Measurements from ENCODE around the gene ALK.

GRCh38 chr2:29481313-29481712, 440.1 kb downstream of the ALK start:
- TF ChIP-seq POLR2AphosphoS5 (IDR thresholded peaks at IDR 0.05): no peak
- TF ChIP-seq, protein P1, sequence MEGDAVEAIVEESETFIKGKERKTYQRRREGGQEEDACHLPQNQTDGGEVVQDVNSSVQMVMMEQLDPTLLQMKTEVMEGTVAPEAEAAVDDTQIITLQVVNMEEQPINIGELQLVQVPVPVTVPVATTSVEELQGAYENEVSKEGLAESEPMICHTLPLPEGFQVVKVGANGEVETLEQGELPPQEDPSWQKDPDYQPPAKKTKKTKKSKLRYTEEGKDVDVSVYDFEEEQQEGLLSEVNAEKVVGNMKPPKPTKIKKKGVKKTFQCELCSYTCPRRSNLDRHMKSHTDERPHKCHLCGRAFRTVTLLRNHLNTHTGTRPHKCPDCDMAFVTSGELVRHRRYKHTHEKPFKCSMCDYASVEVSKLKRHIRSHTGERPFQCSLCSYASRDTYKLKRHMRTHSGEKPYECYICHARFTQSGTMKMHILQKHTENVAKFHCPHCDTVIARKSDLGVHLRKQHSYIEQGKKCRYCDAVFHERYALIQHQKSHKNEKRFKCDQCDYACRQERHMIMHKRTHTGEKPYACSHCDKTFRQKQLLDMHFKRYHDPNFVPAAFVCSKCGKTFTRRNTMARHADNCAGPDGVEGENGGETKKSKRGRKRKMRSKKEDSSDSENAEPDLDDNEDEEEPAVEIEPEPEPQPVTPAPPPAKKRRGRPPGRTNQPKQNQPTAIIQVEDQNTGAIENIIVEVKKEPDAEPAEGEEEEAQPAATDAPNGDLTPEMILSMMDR (IDR thresholded peaks at IDR 0.05): no peak
- no peak for TF ChIP-seq POLR2A (IDR thresholded peaks at IDR 0.05)

All from sigmoid colon (tissue), 4 donors.